Esophagus squamous epithelium (tissue), 5 donors: ENCODE results near the gene PDSS1. TPM values are rescaled to one million over a fixed set of nuclear protein-coding genes. Genes with fewer than 3 reads are reported as not detected.

Experiments used
- DNase-seq: peaks from one replicate; lab custom pipeline; 2025; lab: John Stamatoyannopoulos, UW
- H3K27ac ChIP-seq, 4 donors: fragments of 200-600 bp; sonication (generic); one replicate each; pipeline ENCODE4 v1.5.1; 2016 to 2019; ENCODE audit warnings: mild to moderate bottlenecking in 1 of 4
- H3K27me3 ChIP-seq, 4 donors: fragments of 200-600 bp; sonication (generic); 1 replicate in 3 of 4; 2 replicates in 1 of 4; pipeline versions ENCODE4 v1.5.1 to v1.6.0; 2017 to 2021; ENCODE audit warnings: antibody characterized with exemption in 1 of 4
- H3K36me3 ChIP-seq, 3 donors: fragments of 200-600 bp; sonication (generic); one replicate each; pipeline ENCODE4 v1.5.1; 2016 to 2019
- H3K4me1 ChIP-seq, 3 donors: fragments of 200-600 bp; sonication (generic); one replicate each; pipeline ENCODE4 v1.5.1; 2017 to 2019
- H3K4me3 ChIP-seq, 4 donors: fragments of 200-600 bp; sonication (generic); 1 replicate in 3 of 4; 2 replicates in 1 of 4; pipeline ENCODE4 v1.5.1; 2016 to 2019; ENCODE audit warnings: mild to moderate bottlenecking in 2 of 4, moderate library complexity in 1 of 4
- H3K9me3 ChIP-seq, 3 donors: fragments of 200-600 bp; sonication (generic); one replicate each; pipeline ENCODE4 v1.5.1; 2016 to 2019
- POLR2A ChIP-seq, 4 donors: fragments of 450-650 bp; IDR thresholded peaks; one replicate each; pipeline ENCODE4 v1.6.1; 2017; ENCODE audit warnings: antibody characterized with exemption in 4 of 4, mild to moderate bottlenecking in 4 of 4, moderate library complexity in 3 of 4
- WGBS, 2 donors: methylation state at CpG; one replicate each; pipeline ENCODE4 v1.1.5; 2018; 5-methylcytosine and 5-hydroxymethylcytosine counted together
- intact Hi-C: fragments of 100-400 bp; cut with DNase I; formaldehyde crosslinking; loops from one replicate; pipeline ENCODE4 v1.15.0; 2022
- small RNA-seq, 4 donors: library from RNA; depleted of rRNA; stranded (forward); fragments of <200 nt; gene quantifications; one replicate each; pipeline ENCODE3, GENCODE V24; 2016
- total RNA-seq, 4 donors: library from RNA; depleted of rRNA; stranded (reverse); fragments of >200 nt; gene quantifications; one replicate each; pipeline ENCODE4 v1.1.0, GENCODE V29; 2016
- TF ChIP-seq, protein P1 (sequence below), 6 experiments: fragments of 450-650 bp in 4 of 6; fragments of 200-600 bp in 2 of 6; sonication (generic) in 2 of 6; IDR thresholded peaks; one replicate each; pipeline ENCODE4 v1.5.1; 2016 to 2019; ENCODE audit warnings: antibody characterized with exemption in 6 of 6, mild to moderate bottlenecking in 4 of 6, moderate library complexity in 4 of 6
- donor health status: DM: yes; HTN: yes; CAD: no.

The PDSS1 gene
- total RNA-seq, 4 donors from 2014 or later, result 7.7 to 21.1 (median 11.7) TPM

GRCh38 chr10:26792758-26793495 is 95.4 kb downstream of the PDSS1 start:
- WGBS, 2 donors, result 31 to 51% methylated on average over 2 of the region's 2 CpGs
- no peak for DNase-seq
- Histone ChIP-seq H3K36me3 (no peaks in the 10 kb centered on the region), H3K27me3 (no peaks in the 10 kb centered on the region), H3K4me1 (peaks cover 0 to 34% (median 7%) of the 10 kb centered on the region in 3 donors), H3K27ac (peak overlapping the region in 1 of 4 donors; percentile 3), H3K4me3 (no peak overlapping the region), H3K9me3 (peaks cover 0 to 3% (median 0%) of the 10 kb centered on the region in 3 donors)
- TF ChIP-seq POLR2A (IDR thresholded peaks at IDR 0.05), result no peak
- TF ChIP-seq, protein P1, sequence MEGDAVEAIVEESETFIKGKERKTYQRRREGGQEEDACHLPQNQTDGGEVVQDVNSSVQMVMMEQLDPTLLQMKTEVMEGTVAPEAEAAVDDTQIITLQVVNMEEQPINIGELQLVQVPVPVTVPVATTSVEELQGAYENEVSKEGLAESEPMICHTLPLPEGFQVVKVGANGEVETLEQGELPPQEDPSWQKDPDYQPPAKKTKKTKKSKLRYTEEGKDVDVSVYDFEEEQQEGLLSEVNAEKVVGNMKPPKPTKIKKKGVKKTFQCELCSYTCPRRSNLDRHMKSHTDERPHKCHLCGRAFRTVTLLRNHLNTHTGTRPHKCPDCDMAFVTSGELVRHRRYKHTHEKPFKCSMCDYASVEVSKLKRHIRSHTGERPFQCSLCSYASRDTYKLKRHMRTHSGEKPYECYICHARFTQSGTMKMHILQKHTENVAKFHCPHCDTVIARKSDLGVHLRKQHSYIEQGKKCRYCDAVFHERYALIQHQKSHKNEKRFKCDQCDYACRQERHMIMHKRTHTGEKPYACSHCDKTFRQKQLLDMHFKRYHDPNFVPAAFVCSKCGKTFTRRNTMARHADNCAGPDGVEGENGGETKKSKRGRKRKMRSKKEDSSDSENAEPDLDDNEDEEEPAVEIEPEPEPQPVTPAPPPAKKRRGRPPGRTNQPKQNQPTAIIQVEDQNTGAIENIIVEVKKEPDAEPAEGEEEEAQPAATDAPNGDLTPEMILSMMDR (IDR thresholded peaks at IDR 0.05), result no peak
- intact Hi-C loops, result no loop called here

Small RNAs within 50 kb of the gene (small RNA-seq; reads per million reads assigned to genes)
- gene RF00191, result 0 reads per million in 4 donors
- 0 reads per million in 4 donors for gene RNU6-946P

Other genes starting within 250 kb of the PDSS1 start
- 10 to 100 TPM; 51.4 to 67.1 (median 63.3) TPM for gene ABI1, start 163.3 kb downstream of the PDSS1 start, total RNA-seq